ENCODE data around the gene LINGO3. TPM values are rescaled to one million over a fixed set of nuclear protein-coding genes. Genes with fewer than 3 reads are reported as not detected.

LINGO3 gene
- total and polyA plus RNA-seq, 3 donors from 2014 or later = 0.45 to 3.5 (median 2.1) TPM

DNA sequence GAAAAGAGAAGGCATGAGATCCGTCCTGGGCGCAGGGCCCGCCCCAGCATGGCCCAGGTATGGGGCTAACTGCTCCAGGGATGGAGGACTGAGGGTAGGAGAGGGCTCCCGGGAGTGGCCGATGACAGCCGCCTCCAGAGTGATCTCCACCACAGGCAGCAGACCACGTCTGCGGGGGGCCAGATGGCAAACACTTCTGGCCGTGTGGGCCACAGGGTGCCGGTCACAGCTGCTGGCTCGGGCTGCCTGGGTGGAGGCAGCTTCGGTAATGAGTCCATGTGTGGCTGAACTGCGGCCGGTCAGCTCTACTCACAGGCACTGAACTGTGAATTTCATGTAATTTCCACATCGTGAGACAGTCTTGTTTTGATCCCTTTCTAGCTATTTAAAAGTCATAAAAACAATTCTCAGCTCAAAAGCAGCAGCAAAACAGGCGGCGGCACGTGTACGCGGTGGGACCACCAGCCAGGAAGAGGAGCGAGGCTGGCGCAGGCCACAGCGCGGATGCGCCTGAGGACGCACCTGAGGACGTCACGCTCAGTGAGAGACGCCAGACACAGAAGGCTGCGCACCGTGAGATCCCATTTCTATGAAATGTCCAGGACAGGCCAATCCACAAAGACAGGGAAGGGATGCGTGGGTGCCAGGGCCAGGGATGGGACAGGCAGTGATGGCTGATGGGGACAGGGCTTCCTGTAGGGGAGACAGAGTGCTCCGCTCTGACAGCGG is 16.4 kb upstream of the LINGO3 start:
- Histone ChIP-seq H3K9me3 (no peaks in the 10 kb centered on the region), H3K36me3 (ENCODE audit: low read depth, missing control alignments) (no peaks in the 10 kb centered on the region), H3K27ac (no peak overlapping the region), H3K4me3 (no peak overlapping the region), H3K27me3 (no peaks in the 10 kb centered on the region), H3K4me1 (peaks cover 8% of the 10 kb centered on the region)
- no peak for DNase-seq
- TF ChIP-seq, protein P1, sequence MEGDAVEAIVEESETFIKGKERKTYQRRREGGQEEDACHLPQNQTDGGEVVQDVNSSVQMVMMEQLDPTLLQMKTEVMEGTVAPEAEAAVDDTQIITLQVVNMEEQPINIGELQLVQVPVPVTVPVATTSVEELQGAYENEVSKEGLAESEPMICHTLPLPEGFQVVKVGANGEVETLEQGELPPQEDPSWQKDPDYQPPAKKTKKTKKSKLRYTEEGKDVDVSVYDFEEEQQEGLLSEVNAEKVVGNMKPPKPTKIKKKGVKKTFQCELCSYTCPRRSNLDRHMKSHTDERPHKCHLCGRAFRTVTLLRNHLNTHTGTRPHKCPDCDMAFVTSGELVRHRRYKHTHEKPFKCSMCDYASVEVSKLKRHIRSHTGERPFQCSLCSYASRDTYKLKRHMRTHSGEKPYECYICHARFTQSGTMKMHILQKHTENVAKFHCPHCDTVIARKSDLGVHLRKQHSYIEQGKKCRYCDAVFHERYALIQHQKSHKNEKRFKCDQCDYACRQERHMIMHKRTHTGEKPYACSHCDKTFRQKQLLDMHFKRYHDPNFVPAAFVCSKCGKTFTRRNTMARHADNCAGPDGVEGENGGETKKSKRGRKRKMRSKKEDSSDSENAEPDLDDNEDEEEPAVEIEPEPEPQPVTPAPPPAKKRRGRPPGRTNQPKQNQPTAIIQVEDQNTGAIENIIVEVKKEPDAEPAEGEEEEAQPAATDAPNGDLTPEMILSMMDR (IDR thresholded peaks at IDR 0.05) = no peak
- WGBS, 2 donors = 88 to 91% methylated on average over 28 to 34 of the region's 34 CpGs
- intact Hi-C loops (cut with DNase I; ENCODE audit: low total_unique reads) = no loop called here

DNA sequence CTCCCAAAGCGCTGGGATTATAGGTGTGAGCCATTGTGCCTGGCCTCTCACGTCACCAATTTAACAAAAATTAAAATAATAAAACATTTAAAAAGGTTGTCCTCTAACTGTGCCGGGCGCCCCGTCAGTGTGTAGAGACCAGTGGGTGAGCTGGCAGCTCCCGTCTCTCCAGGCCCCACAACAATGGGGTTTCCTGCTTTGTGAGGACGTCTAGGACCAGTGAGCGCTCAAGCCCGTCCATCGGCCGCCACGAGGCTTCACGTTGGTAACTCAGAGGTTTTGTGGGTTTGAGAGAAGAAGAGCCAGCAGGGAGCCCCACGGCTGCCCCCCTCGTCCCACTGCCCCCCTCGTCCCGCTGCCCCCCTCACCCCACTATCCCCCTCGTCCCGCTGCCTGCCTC is 15.8 kb upstream of the LINGO3 start:
- no peak for DNase-seq
- peaks cover 6% of the 10 kb centered on the region for H3K4me1 ChIP-seq
- no peak overlapping the region for H3K27ac ChIP-seq
- TF ChIP-seq, protein P1 (IDR thresholded peaks at IDR 0.05) = no peak
- no peak for TF ChIP-seq POLR2A (IDR thresholded peaks at IDR 0.05)
- no peaks in the 10 kb centered on the region for H3K9me3 ChIP-seq
- H3K4me3 ChIP-seq = no peak overlapping the region
- 92 to 93% methylated on average over 13 to 19 of the region's 19 CpGs for WGBS, 2 donors
- intact Hi-C loops (cut with DNase I; ENCODE audit: low total_unique reads) = no loop called here
- no peaks in the 10 kb centered on the region for H3K27me3 ChIP-seq
- no peaks in the 10 kb centered on the region for H3K36me3 ChIP-seq (ENCODE audit: low read depth, missing control alignments)

DNA sequence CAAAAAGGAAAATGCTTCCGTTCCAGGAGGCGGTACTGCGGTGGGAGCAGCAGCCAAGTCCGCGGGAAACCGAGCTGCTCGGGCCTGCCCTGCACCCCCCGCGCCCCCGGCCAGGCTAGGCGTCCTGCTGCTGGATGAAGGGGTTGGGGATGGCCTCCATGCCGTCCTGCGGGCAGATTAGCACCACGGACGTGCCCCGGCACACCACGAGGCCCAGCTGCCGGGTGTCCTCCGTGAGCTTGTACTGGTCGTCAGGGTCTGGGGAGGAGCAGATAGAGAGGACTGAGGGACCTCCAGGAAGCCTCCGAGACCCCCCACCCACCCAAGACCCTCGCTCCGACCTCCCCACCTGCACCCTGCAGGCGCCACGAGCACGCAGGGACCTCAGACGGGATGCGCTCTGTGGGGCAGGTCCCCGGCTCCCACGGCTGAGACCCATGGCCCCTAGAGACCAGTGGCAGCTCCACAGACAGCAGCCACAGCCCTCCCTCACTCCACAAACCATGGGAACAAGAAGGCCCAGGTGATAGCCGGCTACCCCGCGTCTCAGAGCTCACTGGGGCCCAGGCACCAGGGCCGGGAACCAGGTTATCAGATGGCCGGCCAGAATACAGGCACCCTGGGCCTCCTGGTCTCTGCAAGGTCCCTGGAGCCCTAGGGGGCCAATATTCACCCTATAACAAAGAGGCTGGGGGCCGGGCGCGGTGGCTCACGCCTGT is 13.8 kb upstream of the LINGO3 start:
- Histone ChIP-seq H3K27me3 (no peaks in the 10 kb centered on the region), H3K36me3 (ENCODE audit: low read depth, missing control alignments) (no peaks in the 10 kb centered on the region), H3K4me3 (no peak overlapping the region), H3K9me3 (no peaks in the 10 kb centered on the region), H3K27ac (no peak overlapping the region), H3K4me1 (peaks cover 4% of the 10 kb centered on the region)
- TF ChIP-seq POLR2A (IDR thresholded peaks at IDR 0.05) = no peak
- TF ChIP-seq, protein P1 (IDR thresholded peaks at IDR 0.05) = no peak
- intact Hi-C loops (cut with DNase I; ENCODE audit: low total_unique reads) = no loop called here
- 88 to 93% methylated on average over 20 to 39 of the region's 39 CpGs for WGBS, 2 donors
- DNase-seq = no peak

DNA sequence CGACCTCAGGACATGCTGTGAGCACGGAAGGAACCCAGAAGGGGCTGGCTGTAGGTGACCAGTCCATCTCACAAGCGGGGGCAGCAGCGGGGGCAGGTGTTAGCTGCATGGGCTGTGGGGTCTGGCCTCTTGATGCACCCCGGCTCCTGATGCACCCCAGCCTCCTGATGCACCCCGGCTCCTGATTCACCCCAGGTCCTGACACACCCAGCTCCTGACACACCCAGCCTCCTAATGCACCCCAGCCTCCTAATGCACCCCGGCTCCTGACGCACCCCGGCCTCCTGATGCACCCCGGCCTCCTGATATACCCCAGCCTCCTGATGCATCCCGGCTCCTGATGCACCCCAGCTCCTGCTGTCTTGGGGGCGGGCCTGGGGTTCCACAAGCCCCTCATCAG is 13.0 kb upstream of the LINGO3 start:
- DNase-seq = no peak
- Histone ChIP-seq H3K27ac (no peak overlapping the region), H3K4me1 (peaks cover 4% of the 10 kb centered on the region), H3K4me3 (no peak overlapping the region), H3K36me3 (ENCODE audit: low read depth, missing control alignments) (no peaks in the 10 kb centered on the region), H3K9me3 (no peaks in the 10 kb centered on the region), H3K27me3 (no peaks in the 10 kb centered on the region)
- WGBS, 2 donors = 87 to 94% methylated on average over 10 to 12 of the region's 12 CpGs
- TF ChIP-seq, protein P1 (IDR thresholded peaks at IDR 0.05) = no peak
- no peak for TF ChIP-seq POLR2A (IDR thresholded peaks at IDR 0.05)
- intact Hi-C loops (cut with DNase I; ENCODE audit: low total_unique reads) = no loop called here

All from testis (tissue), 3 donors.